ENCODE results near the gene BSN.

GRCh38 chr3:49654955-49655556, 100.8 kb downstream of the BSN start:
- no peak for TF ChIP-seq EZH2phosphoT487 (IDR thresholded peaks at IDR 0.05; ENCODE audit: insufficient read depth, low read depth)
- no peak for TF ChIP-seq EZH2 (IDR thresholded peaks at IDR 0.05; ENCODE audit: insufficient read depth, poor library complexity, severe bottlenecking)
